Stimulated activated CD4-positive, alpha-beta T cell treated with anti-CD3 and anti-CD28 coated beads, Interleukin-4, amount 100 ng/mL, for 4 hours (primary cell): ENCODE data around the gene FBRSL1.

Experiments
- DNase-seq, 2 experiments: peaks; one replicate each; pipeline ENCODE4 v3.0.0-alpha.2; 2020

The FBRSL1 gene

DNA sequence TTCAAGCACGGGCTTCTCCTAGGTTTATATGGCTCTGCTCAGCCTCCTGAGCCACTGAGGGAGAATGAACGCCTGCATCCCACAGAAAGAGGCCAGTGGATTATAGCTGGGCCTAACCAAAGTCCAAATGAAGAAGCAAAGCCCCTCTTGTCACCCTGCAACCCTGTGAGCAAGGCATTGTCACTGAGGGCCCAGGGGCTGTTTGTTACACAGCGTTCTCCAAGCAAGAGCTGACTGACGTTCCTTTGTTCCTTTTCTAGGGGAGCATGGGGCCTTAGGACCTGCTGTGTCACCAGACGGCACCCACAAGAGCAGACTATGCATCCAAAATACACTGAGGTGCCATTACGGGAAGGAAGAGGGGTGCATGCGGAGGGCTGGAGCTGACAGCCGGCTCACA lies 4.3 kb upstream of the FBRSL1 start:
- no peak for DNase-seq

DNA sequence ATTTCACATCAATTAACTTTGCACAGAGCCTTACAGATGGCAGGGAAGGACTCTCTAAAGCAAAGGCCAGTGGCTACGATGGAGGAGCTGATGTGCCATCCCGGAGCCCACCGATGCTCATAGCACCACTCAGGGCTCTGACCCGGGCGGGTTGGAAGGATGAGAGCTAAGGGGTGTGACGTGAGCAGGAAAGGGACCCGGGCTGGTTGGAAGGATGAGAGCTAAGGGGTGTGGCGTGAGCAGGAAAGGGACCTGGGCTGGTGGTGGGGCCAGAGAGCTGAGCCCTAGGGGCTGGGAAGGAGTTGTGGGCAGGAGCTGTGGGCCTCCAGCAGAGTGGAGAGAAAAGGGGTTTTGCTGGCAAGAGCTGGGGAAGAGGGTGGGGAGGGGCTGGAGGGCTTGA lies 3.8 kb upstream of the FBRSL1 start:
- DNase-seq = no peak

DNA sequence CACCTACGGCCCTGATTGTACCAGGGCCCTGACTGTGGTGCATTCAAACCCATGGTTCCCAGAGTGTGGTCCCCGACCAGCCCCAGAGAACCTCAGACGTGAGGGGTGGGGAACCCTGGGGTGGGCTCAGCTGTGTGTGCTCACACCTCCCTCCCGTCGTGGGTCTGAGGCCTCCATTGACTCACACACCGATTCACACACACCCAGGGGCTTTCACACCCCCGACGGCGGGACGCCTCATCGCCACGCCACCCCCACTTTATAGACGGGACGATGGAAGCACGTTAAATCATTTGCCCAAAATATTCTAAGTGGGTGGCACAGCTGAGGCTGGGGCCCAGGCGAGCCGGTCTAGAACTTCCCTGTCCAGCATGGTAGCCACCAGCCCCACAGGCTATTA lies 3.4 kb upstream of the FBRSL1 start:
- DNase-seq = no peak

DNA sequence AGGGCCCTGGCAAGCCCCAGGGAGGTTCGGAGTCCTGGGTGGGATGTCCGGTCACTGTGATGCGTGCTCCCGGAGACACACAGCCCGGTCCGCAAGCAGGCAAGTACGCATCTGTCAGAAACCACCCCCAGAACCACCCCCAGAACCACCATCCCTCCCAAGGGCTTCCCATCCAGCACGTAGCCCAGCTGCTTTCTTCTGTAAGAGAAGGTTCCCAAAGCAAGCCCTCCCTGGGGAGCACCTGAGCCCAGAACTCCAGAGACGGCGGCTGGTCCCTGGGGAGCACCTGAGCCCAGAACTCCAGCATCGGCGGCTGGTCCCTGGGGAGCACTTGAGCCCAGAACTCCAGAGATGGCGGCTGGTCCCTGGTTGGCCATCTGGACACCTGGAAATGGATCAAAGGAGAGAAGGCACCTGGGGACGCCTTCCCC lies 2.6 kb upstream of the FBRSL1 start:
- no peak for DNase-seq

DNA sequence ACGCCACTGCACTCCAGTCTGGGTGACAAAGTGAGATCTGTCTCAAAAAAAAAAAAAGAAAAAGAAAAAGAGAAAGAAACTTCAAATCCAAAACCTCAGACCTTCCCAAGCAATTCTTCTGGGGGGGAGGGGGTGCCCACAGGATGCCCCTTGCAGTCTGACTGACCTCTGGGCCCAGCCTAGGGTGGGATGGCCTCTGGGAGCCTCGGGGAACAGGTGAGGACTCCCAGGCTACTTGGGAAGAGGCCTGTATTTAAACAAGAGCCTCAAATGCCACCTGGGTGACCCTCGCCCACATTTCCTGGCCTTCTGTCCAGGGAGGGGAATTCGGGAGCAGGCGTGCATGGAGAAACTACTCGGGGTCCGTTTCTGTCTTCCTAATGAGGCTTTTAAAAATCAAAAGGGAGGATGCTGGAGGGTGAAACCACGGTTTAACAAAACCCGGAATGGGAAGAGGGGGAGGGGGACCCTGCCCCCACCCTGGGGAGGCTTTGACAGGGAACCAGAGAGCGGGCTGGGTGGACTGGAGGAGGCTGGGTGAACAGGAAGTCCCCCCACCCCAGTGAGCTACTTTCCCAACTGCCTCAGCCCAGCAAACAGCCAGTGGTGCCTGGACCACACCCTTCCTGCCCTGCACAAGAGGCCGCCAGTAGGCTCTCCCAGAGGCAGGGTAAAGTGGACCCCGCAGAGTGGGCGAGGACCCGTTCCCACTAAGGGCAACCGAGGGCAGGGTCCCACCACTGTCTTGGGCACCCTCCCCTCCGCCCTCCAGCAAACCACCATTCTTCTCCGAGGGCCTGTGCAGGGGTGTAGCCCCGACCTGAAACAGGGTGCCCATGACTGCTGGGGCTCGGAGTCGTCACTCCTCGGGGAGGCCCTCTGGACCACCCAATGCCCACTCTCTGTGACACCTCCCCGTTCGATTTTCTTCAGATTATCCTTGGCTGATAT lies 1.5 kb upstream of the FBRSL1 start:
- peak in 1 of 2 experiments; percentile 24 for DNase-seq

DNA sequence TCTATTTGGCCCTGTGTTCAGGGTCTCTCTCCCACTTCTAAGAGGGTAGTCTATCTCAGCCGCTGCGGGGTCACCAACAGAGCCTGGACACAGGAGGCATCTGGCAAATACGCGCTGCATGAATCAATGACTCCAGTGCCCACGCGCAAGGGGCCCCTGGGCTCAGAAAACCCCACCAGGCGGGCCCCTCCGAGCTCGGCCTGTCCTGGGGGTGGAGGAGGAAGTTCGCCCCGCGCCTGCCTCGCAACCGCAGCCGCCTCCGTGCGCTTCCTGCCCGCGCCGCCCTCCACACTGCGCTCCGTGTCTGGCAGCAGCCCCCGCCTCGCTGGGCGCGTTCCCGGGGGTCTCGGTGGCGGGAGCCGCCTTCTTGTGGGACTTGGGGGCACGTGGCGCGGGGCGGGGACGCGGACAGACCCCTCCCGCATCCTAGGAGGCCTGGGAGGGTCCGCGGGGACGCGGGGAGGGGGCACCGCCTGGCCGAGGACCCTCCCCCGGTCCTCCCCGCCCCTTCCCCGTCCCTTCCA lies 811 bp upstream of the FBRSL1 start:
- DNase-seq = peak; percentile 58 to 77

DNA sequence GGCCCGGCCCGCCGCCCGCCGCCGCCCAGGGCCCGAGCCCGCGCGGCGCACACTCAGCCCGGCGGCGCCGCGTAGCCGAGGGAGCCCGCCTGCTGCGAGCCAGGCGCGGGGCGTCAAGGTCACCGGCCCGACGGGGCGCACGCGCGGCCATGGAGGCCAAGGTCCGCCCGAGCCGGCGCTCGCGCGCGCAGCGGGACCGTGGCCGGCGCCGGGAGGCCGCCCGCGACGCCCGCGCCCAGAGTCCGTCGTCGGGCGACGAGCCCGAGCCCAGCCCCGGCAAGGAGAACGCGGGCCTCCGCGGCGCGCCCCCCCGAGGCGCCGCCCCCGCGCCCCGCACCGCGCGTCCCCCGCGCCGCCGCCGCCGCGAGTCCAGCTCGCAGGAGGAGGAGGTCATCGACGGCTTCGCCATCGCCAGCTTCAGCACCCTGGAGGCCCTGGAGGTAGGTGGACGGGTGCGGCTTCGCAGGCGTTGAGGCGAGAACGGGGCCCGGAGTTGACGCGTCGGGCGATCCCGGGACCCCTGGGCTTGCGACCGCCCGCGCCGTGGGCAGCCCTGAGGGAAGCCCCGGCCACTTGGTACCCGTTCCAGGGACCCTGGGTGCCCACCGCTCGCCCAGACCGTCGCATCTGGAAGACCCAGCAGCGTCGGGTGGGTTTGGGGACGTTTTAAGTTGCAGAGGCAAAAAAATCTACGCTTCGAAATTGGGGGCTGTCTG lies 629 bp downstream of the FBRSL1 start:
- DNase-seq = no peak

DNA sequence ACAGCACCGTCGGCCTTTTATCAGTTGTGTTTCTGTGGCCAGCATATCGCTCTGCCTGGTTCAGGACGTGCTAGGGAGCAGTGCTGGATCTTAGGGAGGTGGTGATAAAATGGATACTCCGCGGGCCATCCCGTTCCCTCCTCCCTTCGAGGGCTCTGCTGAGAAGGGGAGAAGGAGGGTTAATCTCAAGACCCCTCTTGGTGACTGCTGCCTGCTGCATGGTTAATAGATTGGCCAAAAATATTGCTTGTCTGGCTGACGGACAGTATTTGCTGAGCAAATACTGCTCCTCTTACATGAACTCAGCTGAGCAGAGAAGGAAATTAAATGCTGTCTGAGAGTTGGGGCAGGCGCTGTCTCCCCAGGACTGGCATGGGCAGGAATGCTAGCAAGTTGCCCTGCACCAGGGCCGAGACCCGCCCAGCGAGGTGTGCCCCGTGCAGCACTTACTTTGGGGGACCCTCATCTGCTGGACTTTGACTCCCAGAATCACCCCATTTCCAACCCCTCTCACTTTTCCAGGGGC lies 1.2 kb downstream of the FBRSL1 start:
- no peak for DNase-seq

DNA sequence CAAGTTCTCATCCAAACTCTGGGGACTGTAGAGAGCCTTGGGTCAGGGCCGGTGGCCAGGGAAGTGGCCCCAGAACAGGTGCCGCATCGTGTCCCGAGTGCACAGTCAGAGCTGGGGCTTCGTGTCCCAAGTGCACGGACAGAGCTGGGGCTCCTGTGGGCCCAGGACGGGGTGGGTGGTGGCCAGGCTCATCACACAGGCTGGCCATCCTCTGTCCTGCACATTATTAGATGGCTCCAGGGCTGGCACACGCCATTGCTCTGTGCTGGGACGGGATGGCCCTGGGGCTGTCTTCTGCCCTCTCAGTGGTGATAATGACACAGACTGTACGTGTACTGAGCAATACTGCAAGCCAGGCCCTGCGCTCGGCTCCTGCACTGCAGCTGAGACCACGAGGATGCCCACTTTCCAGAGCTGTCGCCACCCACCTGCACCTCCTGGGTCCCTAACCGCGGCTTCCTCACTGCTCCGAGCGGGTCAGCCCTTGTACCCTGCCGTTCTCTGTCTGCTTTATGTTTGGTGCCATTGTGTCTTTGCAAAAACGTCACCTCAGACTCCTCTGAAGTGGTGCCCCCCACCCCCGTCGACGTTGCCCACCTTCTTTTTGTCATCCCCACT lies 1.9 kb downstream of the FBRSL1 start:
- no peak for DNase-seq

DNA sequence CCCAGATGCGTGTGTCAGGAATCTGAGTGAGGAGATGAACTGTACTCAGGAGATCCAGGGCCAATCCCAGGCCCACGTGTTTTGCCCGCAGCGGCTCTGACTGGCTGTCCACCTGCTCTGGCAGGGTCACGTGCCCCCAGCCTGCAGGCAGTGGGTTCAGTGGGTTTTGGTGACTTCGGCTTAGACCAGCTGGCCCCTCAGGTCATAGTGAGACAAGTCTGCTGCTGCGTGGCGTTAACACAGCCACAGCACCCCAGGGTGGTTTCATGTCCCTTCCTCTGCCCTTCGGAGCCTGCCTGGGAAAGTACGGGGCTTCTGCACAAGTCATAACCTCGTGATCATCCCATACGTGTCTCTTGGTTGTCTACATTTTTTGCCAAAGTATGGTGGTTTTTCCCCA lies 2.6 kb downstream of the FBRSL1 start:
- DNase-seq = no peak

DNA sequence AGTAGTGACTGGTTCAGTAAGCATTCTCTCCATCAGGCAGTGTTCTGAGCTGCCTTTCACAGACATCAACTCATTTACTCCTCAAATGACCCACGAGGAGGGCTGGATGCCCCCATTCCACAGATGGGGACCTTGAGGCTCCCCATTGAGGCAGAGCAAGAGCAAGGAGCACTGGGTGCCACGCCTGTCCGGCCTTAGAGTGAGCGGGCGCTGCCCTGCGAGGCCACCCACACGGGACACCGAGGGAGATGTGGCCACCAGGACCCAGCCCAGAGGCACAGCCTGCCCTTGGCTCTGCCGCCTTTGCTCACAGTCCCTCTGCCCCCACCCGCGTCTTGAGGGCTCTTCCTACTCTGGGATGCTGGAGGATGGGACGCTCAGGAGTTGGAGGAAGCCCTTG lies 3.0 kb downstream of the FBRSL1 start:
- no peak for DNase-seq

DNA sequence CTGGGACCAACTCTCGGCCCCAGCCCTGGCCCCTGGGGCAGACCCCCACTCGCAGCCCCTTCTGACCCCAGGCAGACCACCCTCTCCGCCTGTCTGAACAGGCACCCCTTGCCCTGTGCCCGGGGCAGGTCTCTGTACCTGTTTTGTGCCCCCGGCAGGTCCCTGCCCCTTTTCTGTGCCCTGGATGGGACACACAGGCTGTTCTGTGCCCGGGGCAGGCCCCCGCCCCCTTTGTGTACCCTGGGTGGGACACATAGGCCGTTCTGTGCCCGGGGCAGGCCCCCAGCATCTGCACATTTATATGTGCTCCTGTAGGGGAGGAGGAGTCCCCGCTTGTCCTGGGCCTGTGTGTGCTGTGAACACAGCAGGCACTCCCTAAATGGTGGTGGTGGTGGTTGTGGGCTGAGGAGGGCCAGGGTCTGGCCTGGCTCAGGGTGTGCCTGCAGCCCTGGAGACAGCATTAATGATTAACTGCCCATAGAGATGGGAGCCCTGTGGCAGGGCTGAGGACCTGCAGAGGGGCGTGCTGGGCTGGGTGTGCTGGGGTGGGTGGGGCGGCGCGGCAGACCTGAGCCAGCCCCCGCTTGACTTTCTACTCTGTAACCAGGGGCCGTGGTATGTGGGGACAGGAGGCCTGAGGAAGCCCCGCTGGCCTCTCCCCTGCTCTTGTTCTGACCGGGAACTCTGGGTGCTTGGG lies 3.7 kb downstream of the FBRSL1 start:
- no peak for DNase-seq

DNA sequence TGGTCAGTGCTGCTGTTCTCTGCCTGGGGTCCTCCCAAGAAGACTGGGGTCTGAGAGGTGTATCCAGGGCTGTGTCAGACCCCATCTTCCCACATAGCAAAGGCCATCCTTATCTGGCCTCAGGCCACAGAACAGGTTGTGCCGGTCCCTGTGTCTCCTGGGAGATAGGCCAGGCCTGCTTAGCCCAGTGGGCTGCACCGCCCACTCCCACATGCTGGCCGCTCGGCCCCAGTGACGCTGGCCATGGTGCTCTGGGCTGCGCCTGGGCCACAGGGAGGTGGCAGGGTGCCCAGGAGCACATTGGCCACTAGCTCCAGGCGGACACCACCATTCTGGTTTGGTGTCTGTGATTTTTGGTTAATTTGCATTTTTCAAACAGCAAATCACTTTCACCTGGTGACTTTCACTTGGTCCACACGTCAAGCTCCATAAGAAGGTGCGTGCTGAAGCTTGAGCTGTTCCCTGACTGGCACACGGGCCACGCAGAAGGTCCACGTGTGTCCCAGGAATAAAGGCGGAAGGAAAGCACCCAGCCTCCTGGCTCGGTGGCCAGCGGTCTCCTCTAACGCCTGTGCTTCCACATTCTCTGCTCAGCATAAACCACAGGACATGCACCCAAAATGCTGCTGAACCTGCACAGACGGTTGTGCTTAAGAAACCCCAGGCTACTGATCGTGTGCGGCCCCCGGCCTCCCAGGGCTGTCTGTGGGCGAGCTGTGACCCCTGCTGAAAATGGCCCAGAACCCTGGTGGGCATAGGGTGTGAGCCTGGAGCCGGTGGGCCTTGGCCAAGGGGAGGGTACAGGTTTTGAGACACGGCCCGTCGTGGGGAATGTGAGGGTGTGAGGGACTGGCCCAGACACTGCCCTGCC lies 4.6 kb downstream of the FBRSL1 start:
- no peak for DNase-seq

DNA sequence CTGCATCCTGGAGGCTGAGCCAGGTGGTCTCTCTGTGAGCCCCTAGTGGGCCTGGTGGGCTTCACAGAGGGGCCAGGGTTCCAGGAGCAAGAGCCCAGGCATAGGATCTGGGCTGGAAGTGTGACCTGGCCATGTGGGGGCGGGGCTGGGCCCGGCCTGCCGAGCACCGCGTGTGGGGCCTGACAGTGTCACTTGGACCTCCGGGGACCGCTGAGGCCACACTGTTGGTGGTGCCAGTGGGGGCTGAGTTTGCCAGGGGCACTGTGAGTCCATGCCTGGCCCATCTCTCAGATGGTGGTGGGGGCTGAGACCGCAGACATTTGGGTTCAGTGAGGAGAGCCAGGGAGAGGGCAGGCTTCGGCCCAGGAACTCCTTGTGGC lies 5.2 kb downstream of the FBRSL1 start:
- no peak for DNase-seq

DNA sequence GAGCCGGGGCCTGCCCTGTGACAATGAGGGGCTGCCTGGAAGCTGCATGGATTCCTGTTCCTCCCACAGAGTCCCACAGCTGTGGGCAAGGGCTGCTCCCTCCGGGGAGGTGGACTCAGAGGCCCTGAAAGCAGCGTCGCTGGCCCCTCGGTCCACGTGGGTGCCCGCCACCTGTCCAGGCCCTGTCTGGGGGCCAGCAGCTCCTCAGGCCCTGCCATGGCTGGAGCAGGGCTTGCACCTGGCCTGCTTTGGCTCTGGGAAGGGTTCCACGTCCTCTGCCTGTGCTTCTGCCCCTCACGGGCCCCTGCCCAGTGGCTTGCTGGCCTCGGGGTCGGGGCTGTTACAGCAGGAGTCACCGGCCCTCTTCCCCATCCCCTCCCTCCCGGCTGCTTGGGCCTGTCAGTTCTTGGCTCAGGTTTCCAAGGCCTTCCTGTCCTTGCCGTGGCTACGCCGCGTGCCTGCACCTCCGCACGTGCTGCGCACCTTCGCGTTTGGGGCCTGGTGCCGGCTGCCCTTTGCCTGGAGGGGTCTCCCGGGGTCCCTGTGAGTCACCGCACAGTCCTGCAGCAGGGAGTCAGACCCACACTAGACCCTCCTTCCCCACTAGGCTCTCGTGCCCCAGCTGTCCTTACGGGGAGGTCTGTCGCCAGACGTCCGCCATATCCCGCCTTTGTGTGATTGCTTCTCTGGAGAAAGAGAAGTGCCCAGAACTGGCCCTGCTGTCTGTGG lies 5.8 kb downstream of the FBRSL1 start:
- no peak for DNase-seq

DNA sequence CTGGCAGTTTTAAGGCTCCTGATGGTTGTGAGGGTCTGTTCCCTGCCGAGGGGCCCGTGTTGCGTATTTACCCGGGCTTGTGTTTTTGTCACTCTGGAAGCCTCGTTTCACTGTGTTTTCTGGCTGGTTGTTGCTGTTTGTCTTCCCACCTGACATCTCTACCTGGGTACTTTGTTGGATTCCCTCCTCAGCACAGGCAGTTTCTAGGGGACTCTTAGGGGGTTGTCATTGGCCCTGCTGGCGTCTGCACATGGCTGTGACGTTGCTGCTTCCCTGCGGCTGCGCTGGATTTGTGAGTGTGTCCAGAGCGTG lies 6.4 kb downstream of the FBRSL1 start:
- no peak for DNase-seq

DNA sequence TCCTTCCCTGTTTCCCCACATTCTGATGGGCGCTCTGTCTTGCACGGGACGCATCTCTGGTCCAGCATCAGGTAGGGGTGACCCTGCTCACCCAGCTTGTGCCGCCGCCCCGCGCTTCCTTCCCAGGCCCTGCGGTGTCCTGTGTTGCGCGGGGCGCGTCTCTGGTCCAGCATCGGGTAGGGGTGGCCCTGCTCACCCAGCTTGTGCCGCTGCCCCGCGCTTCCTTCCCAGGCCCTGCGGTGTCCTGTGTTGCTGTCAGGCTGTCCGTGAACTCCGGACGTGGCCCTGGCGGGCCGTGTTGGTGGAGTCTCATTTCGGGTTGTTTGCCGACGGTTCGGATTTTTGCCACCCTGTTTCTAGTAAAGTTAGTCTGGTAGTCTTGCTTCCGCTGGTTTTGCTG lies 6.8 kb downstream of the FBRSL1 start:
- DNase-seq = no peak

DNA sequence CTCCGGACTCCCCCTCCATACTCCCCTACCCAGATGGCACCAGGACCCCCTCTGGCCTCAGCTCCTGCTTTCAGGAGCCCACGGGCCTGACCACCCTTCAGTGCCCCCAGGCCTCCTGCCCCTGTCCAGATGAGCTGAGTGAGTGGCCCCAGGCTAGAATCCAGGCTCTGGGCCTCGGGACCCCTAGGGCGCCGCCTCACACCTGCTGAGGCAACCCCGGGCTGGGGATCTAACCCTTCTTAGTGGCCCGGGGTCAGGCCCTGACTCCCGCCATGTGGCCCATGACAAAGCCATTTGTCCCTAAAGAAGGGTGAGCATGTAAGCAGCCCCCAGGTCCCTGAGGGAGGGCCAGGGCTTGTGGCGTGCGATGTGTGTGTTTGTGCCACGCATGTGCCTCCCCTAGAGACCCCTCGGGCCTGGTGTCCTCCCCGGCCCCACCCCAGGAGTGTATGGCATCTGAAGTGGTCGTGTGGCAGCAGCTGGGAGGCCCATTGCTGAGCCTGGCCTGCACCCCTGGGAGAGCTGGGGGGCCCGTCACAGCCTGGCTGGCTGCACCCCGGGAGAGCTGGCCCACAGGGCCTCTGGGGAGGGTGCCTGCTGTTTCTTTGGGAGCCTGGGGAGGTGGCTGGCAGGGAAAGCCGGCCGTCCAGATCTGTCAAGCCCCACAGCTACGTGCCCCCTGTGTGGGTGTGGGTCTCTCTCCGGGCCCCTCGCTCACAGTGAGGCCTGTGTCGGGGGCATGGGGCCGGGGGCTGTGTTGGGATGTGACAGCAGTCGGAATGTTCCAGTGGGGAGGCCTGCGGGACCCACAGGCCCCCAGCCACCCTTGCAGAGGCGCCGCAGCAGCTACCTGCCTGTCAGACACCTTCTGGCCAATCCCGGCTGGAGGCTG lies 7.8 kb downstream of the FBRSL1 start:
- no peak for DNase-seq

DNA sequence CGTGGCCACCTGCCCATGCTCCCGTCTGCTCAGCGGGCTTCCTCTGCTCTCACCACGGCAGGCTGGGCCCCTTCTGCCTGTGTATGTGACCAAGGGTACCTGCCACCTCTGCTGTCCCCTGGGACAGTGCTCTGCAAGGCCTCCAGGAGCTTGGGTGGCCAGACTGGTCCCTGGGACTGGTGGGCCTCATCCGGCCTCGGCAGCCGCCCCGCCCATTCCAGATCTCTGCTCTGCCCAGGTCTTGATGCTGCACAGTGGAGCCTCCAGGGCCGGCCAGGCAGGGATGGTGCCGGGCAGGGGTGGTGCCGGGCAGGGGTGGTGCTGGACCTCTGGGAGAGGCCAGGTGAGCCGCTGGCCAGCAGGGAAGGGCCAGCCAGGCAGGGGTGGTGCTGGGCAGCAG lies 9.0 kb downstream of the FBRSL1 start:
- DNase-seq = no peak
